T-cell (primary cell): ENCODE measurements around the gene NAPB. TPM values are rescaled to one million over a fixed set of nuclear protein-coding genes. Genes with fewer than 3 reads are reported as not detected.

Experiments
- ATAC-seq, 4 experiments: fragments of 200-7000 bp in 3 of 4; fragments of 150-1000 bp in 1 of 4; cut with Tn5 transposase; replicated peaks in 1 of 4; 1 replicate in 3 of 4; 2 replicates in 1 of 4; pipeline ENCODE4 v1.10.0; 2021; ENCODE audit warnings: moderate library complexity in 3 of 4, mild to moderate bottlenecking in 2 of 4, moderate number of reproducible peaks in 1 of 4
- CTCF ChIA-PET, 2 donors: fragments of 300-600 bp; sonication (Branson Sonifier 250); formaldehyde crosslinking; loops; one replicate each; lab custom pipeline; 2022; ENCODE audit warnings: antibody characterized with exemption in 2 of 2; lab: Charles Lee
- POLR2A ChIA-PET, 2 donors: fragments of 300-600 bp; sonication (Branson Sonifier 250); formaldehyde crosslinking; loops; one replicate each; lab custom pipeline; 2022; ENCODE audit warnings: antibody characterized with exemption in 2 of 2; lab: Charles Lee
- DNase-seq, 35 experiments: peaks; one replicate each; pipeline versions ENCODE4 v3.0.0 to v3.0.0-alpha.2; 2013 to 2023
- H3K27ac ChIP-seq: one replicate; pipeline ENCODE4 v1.5.1; 2013; ENCODE audit warnings: low read length
- H3K27me3 ChIP-seq, 2 experiments: replicated peaks in 1 of 2; 1 replicate in 1 of 2; 2 replicates in 1 of 2; pipeline versions ENCODE4 v1.6.1 to v1.7.0; 2013; ENCODE audit warnings: low read length in 1 of 2, mixed read lengths in 1 of 2; ENCODE audit not compliant: control insufficient read depth in 2 of 2, insufficient read depth in 2 of 2; ENCODE audit errors: extremely low read depth in 1 of 2
- H3K36me3 ChIP-seq, 2 donors: 1 replicate in 1 of 2; 2 replicates in 1 of 2; pipeline versions ENCODE4 v1.6.1 to v1.7.0; 2013; ENCODE audit warnings: low read length in 1 of 2; ENCODE audit not compliant: control insufficient read depth in 2 of 2, insufficient read depth in 1 of 2; ENCODE audit errors: extremely low read depth in 1 of 2
- H3K4me1 ChIP-seq, 2 experiments: 1 replicate in 1 of 2; 2 replicates in 1 of 2; pipeline versions ENCODE4 v1.6.1 to v1.7.0; 2013; ENCODE audit warnings: low read length in 2 of 2, mixed read lengths in 1 of 2; ENCODE audit not compliant: insufficient read depth in 2 of 2, control insufficient read depth in 1 of 2; ENCODE audit errors: extremely low read depth in 1 of 2
- H3K4me3 ChIP-seq, 2 donors: 1 replicate in 1 of 2; 2 replicates in 1 of 2; pipeline versions ENCODE4 v1.5.1 to v1.7.0; 2013; ENCODE audit warnings: mild to moderate bottlenecking in 2 of 2, low read length in 1 of 2, moderate library complexity in 1 of 2; ENCODE audit not compliant: control insufficient read depth in 1 of 2; ENCODE audit errors: extremely low read depth in 1 of 2
- H3K9me3 ChIP-seq: 2 replicates; pipeline ENCODE4 v1.7.0; 2013
- H3K27ac Mint-ChIP-seq, 2 donors: one replicate each; pipeline ENCODE4 v1.8.0; 2020 to 2021; ENCODE audit warnings: mild to moderate bottlenecking in 2 of 2, mixed read lengths in 2 of 2
- H3K27me3 Mint-ChIP-seq, 2 donors: one replicate each; pipeline ENCODE4 v1.8.0; 2021 to 2022; ENCODE audit warnings: mixed read lengths in 2 of 2
- H3K36me3 Mint-ChIP-seq: one replicate; pipeline ENCODE4 v1.8.0; 2021; ENCODE audit warnings: mixed read lengths
- H3K4me1 Mint-ChIP-seq, 3 donors: one replicate each; pipeline ENCODE4 v1.8.0; 2020 to 2022; ENCODE audit warnings: mixed read lengths in 3 of 3, mild to moderate bottlenecking in 1 of 3
- H3K4me3 Mint-ChIP-seq, 3 donors: one replicate each; pipeline ENCODE4 v1.8.0; 2020 to 2022; ENCODE audit warnings: mild to moderate bottlenecking in 3 of 3, mixed read lengths in 3 of 3, moderate library complexity in 3 of 3
- H3K9me3 Mint-ChIP-seq, 3 donors: one replicate each; pipeline ENCODE4 v1.8.0; 2020 to 2022; ENCODE audit warnings: mixed read lengths in 3 of 3
- WGBS: methylation state at CpG from one replicate; pipeline ENCODE4 v1.1.5; 2013; ENCODE audit warnings: missing lambda C conversion rate; ENCODE audit not compliant: insufficient coverage; 5-methylcytosine and 5-hydroxymethylcytosine counted together
- total RNA-seq, 35 experiments: library from RNA in 6 of 35; stranded (reverse) in 6 of 35; fragments of 120-200 nt in 1 of 35; gene quantifications; one replicate each; pipeline versions ENCODE4 v1.2.1 to v1.2.4 and lab custom pipeline; 2013 to 2026

NAPB gene
- total RNA-seq, 5 donors from 2014 or later (not counting 1 experiment from before 2014, with no cell fraction given): 10.4 to 14.6 (median 12.2) TPM

GRCh38 chr20:23337312-23337711 lies 84.0 kb downstream of the NAPB start:
- Mint-ChIP-seq H3K27me3 (peaks cover 0 to 4% of the 10 kb centered on the region in 2 donors), H3K36me3 (no peaks in the 10 kb centered on the region), H3K4me1 (peaks cover 0 to 5% (median 0%) of the 10 kb centered on the region in 3 donors), H3K9me3 (no peaks in the 10 kb centered on the region), H3K27ac (no peak overlapping the region), H3K4me3 (no peak overlapping the region)
- ChIA-PET CTCF (no interaction called here), POLR2A (no interaction called here)
- H3K36me3 ChIP-seq: no peaks in the 10 kb centered on the region
- H3K27me3 ChIP-seq: peaks cover 0 to 9% of the 10 kb centered on the region in 2 experiments
- DNase-seq (no peak), ATAC-seq (no peak)
- H3K4me1 ChIP-seq: no peaks in the 10 kb centered on the region
- H3K4me3 ChIP-seq: no peak overlapping the region
- no peak overlapping the region for H3K27ac ChIP-seq
- H3K9me3 ChIP-seq: no peaks in the 10 kb centered on the region

- ATAC-seq (no peak), DNase-seq (no peak)
- H3K4me1 ChIP-seq: no peaks in the 10 kb centered on the region
- Mint-ChIP-seq H3K4me3 (no peak overlapping the region), H3K27me3 (no peaks in the 10 kb centered on the region), H3K27ac (no peak overlapping the region), H3K36me3 (no peaks in the 10 kb centered on the region), H3K4me1 (peaks cover 0 to 5% (median 0%) of the 10 kb centered on the region in 3 donors), H3K9me3 (no peaks in the 10 kb centered on the region)
- H3K4me3 ChIP-seq: no peak overlapping the region
- H3K9me3 ChIP-seq: no peaks in the 10 kb centered on the region
- no peaks in the 10 kb centered on the region for H3K36me3 ChIP-seq
- ChIA-PET CTCF (no interaction called here), POLR2A (no interaction called here)
- WGBS: 90% methylated on average over 4 of the region's 5 CpGs
- H3K27ac ChIP-seq: no peak overlapping the region
- peaks cover 0 to 7% of the 10 kb centered on the region in 2 experiments for H3K27me3 ChIP-seq
Measured at GRCh38 chr20:23336476-23336875, 84.8 kb downstream of the NAPB start.

DNA sequence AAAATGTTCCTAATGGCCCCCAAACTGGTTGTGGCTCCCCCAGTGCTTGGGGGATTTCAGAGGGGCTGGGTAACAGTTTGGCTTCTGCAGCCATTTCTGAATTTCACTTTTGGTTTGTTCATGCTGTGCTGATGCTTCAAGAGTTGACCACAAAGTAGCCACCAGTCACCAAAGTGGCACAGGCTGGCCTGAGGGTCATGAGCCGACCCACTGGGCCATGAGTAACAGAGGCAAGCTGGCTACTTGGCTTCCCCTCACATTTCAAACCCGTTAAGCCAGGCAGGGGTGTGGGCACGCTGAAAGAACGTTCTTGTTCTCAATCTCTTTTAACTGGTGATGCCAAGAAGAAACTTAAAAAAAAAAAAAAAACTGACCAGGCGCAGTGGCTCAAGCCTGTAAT lies 85.8 kb downstream of the NAPB start:
- H3K4me3 Mint-ChIP-seq: no peak overlapping the region
- ATAC-seq (no peak), DNase-seq (no peak)
- H3K4me1 Mint-ChIP-seq: peaks cover 0 to 5% (median 0%) of the 10 kb centered on the region in 3 donors
- H3K27ac Mint-ChIP-seq: no peak overlapping the region
- no peaks in the 10 kb centered on the region for H3K27me3 Mint-ChIP-seq
- CTCF ChIA-PET: no interaction called here
- POLR2A ChIA-PET: no interaction called here
- no peaks in the 10 kb centered on the region for H3K36me3 Mint-ChIP-seq
- H3K9me3 Mint-ChIP-seq: no peaks in the 10 kb centered on the region
- Histone ChIP-seq H3K27ac (no peak overlapping the region), H3K27me3 (peaks cover 0 to 7% of the 10 kb centered on the region in 2 experiments), H3K4me1 (no peaks in the 10 kb centered on the region), H3K9me3 (no peaks in the 10 kb centered on the region), H3K36me3 (no peaks in the 10 kb centered on the region), H3K4me3 (no peak overlapping the region)
- WGBS: 100% methylated on average over 2 of the region's 5 CpGs

DNA sequence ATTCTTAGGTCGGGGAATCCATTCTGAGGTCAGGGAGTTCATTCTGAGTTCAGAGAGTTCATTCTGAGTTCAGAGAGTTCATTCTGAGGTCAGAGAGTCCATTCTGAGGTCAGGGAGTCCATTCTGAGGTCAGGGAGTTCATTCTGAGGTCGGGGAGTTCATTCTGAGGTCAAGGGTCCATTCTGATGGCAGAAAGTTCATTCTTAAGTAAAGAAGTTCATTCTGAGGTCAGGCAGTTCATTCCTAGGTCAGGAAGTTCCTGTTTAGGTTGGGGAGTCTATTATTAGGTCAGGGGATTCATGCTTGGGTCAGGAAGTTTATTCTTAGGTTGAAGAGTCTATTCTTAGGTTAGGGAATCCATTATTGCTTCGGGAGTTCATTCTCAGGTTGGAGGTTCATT lies 87.2 kb downstream of the NAPB start:
- ChIA-PET CTCF (interaction anchor here in 1 of 2 donors (0.7 kb wide), 1 partner anchor 107 kb away, joined by 7 read pairs; no protein-coding TSS in a partner anchor), POLR2A (no interaction called here)
- H3K4me3 Mint-ChIP-seq: no peak overlapping the region
- H3K4me1 ChIP-seq: no peaks in the 10 kb centered on the region
- H3K9me3 ChIP-seq: no peaks in the 10 kb centered on the region
- H3K4me3 ChIP-seq: no peak overlapping the region
- H3K27ac ChIP-seq: no peak overlapping the region
- no peaks in the 10 kb centered on the region for H3K36me3 ChIP-seq
- H3K4me1 Mint-ChIP-seq: peaks cover 0 to 5% (median 0%) of the 10 kb centered on the region in 3 donors
- H3K9me3 Mint-ChIP-seq: no peaks in the 10 kb centered on the region
- H3K27me3 ChIP-seq: no peaks in the 10 kb centered on the region
- 22% methylated on average over 3 of the region's 3 CpGs for WGBS
- no peak for DNase-seq
- H3K36me3 Mint-ChIP-seq: peaks cover 3% of the 10 kb centered on the region
- no peaks in the 10 kb centered on the region for H3K27me3 Mint-ChIP-seq
- H3K27ac Mint-ChIP-seq: no peak overlapping the region
- no peak for ATAC-seq

DNA sequence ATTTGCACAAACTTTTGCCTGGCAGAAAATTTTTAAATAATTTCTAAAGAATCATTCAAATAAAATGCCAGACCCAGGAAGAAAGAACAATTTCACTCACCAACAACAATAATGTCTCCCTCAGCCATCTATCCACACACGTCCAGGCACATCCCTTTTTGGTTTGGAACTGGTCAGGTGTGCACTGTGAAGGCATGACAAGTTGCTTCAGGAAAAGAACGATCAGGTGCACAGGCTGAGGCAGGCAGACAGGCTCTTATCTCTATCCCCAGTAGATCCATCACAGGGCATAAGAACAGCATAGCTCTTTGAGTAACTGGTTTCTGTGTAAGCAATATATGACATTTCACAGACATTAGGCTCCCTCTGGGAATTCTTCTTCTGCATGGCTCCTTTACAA lies 88.8 kb downstream of the NAPB start:
- ATAC-seq (no peak), DNase-seq (no peak)
- no peaks in the 10 kb centered on the region for H3K36me3 ChIP-seq
- H3K4me3 Mint-ChIP-seq: no peak overlapping the region
- ChIA-PET CTCF (no interaction called here), POLR2A (no interaction called here)
- no peak overlapping the region for H3K27ac ChIP-seq
- no peaks in the 10 kb centered on the region for H3K27me3 ChIP-seq
- H3K4me1 ChIP-seq: no peaks in the 10 kb centered on the region
- H3K27ac Mint-ChIP-seq: no peak overlapping the region
- H3K4me3 ChIP-seq: no peak overlapping the region
- WGBS: 40% methylated on average over 1 of the region's 2 CpGs
- no peaks in the 10 kb centered on the region for H3K9me3 Mint-ChIP-seq
- peaks cover 3% of the 10 kb centered on the region for H3K36me3 Mint-ChIP-seq
- no peaks in the 10 kb centered on the region for H3K9me3 ChIP-seq
- H3K27me3 Mint-ChIP-seq: no peaks in the 10 kb centered on the region
- peaks cover 0 to 5% (median 0%) of the 10 kb centered on the region in 3 donors for H3K4me1 Mint-ChIP-seq

- H3K9me3 Mint-ChIP-seq: no peaks in the 10 kb centered on the region
- Histone ChIP-seq H3K9me3 (no peaks in the 10 kb centered on the region), H3K27ac (no peak overlapping the region), H3K27me3 (no peaks in the 10 kb centered on the region), H3K4me3 (no peak overlapping the region), H3K36me3 (no peaks in the 10 kb centered on the region), H3K4me1 (no peaks in the 10 kb centered on the region)
- no peaks in the 10 kb centered on the region for H3K27me3 Mint-ChIP-seq
- POLR2A ChIA-PET: interaction anchor here in 1 of 2 donors (0.7 kb wide), 1 partner anchor 20 kb away, joined by 4 read pairs; no protein-coding TSS in a partner anchor
- H3K4me3 Mint-ChIP-seq: no peak overlapping the region
- no peak overlapping the region for H3K27ac Mint-ChIP-seq
- no peak for DNase-seq
- WGBS: 76% methylated on average over 5 of the region's 8 CpGs
- CTCF ChIA-PET: no interaction called here
- H3K36me3 Mint-ChIP-seq: peaks cover 3% of the 10 kb centered on the region
- ATAC-seq: no peak
- peaks cover 0 to 5% (median 0%) of the 10 kb centered on the region in 3 donors for H3K4me1 Mint-ChIP-seq
Measured at GRCh38 chr20:23331450-23332350, 89.6 kb downstream of the NAPB start.
